Measurements from ENCODE around the gene SPOCK3. TPM values are rescaled to one million over a fixed set of nuclear protein-coding genes. Genes with fewer than 3 reads are reported as not detected.

SPOCK3 gene
- total RNA-seq, 1 experiment from 2014 or later: 0.24 TPM

DNA sequence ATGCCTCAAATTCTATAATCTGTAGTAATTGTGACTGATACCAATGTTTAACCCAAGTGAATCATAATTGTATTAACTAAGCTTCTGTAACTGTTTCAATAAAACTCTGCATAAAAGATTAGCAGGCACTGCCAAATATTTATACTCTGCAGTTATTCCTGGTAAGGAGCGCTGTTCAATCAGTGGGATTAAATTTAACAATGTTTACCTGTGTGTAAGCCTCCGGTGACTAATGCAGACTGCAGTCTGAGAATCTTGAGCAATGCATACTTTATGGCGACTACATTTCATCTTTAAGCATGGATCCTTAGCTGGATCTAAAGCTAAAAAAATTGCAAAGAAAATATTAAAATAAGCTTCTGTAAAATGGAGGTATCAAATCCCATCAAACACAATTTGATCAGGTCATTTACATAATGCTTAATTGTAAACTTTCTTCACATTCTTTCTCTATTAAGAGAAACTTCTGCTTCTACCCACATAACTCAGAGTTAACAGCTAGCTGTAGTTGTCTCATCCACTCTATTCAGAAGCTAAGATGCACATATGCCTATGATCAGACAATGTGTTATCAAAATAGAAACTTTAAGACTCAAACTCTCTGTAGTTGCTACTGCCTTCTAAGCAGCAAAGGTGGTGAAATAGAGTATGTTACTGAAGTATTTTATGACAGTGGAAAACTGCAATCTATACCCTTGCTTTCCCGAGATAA lies 234.0 kb downstream of the SPOCK3 start:
- no peak overlapping the region for H3K4me3 Mint-ChIP-seq
- ChIA-PET POLR2A (no interaction called here), CTCF (no interaction called here)
- no peaks in the 10 kb centered on the region for H3K9me3 Mint-ChIP-seq
- TF ChIP-seq ZNF121 (CRISPR knock-in tag; IDR thresholded peaks at IDR 0.05): no peak
- TF ChIP-seq, protein P1, sequence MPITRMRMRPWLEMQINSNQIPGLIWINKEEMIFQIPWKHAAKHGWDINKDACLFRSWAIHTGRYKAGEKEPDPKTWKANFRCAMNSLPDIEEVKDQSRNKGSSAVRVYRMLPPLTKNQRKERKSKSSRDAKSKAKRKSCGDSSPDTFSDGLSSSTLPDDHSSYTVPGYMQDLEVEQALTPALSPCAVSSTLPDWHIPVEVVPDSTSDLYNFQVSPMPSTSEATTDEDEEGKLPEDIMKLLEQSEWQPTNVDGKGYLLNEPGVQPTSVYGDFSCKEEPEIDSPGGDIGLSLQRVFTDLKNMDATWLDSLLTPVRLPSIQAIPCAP (CRISPR knock-in tag; IDR thresholded peaks at IDR 0.05): no peak
- TF ChIP-seq, protein P2, sequence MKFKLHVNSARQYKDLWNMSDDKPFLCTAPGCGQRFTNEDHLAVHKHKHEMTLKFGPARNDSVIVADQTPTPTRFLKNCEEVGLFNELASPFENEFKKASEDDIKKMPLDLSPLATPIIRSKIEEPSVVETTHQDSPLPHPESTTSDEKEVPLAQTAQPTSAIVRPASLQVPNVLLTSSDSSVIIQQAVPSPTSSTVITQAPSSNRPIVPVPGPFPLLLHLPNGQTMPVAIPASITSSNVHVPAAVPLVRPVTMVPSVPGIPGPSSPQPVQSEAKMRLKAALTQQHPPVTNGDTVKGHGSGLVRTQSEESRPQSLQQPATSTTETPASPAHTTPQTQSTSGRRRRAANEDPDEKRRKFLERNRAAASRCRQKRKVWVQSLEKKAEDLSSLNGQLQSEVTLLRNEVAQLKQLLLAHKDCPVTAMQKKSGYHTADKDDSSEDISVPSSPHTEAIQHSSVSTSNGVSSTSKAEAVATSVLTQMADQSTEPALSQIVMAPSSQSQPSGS (CRISPR knock-in tag; IDR thresholded peaks at IDR 0.05; ENCODE audit: borderline replicate concordance, low read depth): no peak
- TF ChIP-seq EMX1 (CRISPR knock-in tag; IDR thresholded peaks at IDR 0.05): no peak
- TF ChIP-seq SMAD4 (CRISPR knock-in tag; IDR thresholded peaks at IDR 0.05): no peak
- TF ChIP-seq TP53 (CRISPR knock-in tag; IDR thresholded peaks at IDR 0.05): no peak
- TF ChIP-seq, protein P3, sequence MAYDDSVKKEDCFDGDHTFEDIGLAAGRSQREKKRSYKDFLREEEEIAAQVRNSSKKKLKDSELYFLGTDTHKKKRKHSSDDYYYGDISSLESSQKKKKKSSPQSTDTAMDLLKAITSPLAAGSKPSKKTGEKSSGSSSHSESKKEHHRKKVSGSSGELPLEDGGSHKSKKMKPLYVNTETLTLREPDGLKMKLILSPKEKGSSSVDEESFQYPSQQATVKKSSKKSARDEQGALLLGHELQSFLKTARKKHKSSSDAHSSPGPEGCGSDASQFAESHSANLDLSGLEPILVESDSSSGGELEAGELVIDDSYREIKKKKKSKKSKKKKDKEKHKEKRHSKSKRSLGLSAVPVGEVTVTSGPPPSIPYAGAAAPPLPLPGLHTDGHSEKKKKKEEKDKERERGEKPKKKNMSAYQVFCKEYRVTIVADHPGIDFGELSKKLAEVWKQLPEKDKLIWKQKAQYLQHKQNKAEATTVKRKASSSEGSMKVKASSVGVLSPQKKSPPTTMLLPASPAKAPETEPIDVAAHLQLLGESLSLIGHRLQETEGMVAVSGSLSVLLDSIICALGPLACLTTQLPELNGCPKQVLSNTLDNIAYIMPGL (CRISPR knock-in tag; IDR thresholded peaks at IDR 0.05): no peak
- TF ChIP-seq, protein P4, sequence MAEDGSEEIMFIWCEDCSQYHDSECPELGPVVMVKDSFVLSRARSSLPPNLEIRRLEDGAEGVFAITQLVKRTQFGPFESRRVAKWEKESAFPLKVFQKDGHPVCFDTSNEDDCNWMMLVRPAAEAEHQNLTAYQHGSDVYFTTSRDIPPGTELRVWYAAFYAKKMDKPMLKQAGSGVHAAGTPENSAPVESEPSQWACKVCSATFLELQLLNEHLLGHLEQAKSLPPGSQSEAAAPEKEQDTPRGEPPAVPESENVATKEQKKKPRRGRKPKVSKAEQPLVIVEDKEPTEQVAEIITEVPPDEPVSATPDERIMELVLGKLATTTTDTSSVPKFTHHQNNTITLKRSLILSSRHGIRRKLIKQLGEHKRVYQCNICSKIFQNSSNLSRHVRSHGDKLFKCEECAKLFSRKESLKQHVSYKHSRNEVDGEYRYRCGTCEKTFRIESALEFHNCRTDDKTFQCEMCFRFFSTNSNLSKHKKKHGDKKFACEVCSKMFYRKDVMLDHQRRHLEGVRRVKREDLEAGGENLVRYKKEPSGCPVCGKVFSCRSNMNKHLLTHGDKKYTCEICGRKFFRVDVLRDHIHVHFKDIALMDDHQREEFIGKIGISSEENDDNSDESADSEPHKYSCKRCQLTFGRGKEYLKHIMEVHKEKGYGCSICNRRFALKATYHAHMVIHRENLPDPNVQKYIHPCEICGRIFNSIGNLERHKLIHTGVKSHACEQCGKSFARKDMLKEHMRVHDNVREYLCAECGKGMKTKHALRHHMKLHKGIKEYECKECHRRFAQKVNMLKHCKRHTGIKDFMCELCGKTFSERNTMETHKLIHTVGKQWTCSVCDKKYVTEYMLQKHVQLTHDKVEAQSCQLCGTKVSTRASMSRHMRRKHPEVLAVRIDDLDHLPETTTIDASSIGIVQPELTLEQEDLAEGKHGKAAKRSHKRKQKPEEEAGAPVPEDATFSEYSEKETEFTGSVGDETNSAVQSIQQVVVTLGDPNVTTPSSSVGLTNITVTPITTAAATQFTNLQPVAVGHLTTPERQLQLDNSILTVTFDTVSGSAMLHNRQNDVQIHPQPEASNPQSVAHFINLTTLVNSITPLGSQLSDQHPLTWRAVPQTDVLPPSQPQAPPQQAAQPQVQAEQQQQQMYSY (CRISPR knock-in tag; IDR thresholded peaks at IDR 0.05): no peak
- TF ChIP-seq, protein P5, sequence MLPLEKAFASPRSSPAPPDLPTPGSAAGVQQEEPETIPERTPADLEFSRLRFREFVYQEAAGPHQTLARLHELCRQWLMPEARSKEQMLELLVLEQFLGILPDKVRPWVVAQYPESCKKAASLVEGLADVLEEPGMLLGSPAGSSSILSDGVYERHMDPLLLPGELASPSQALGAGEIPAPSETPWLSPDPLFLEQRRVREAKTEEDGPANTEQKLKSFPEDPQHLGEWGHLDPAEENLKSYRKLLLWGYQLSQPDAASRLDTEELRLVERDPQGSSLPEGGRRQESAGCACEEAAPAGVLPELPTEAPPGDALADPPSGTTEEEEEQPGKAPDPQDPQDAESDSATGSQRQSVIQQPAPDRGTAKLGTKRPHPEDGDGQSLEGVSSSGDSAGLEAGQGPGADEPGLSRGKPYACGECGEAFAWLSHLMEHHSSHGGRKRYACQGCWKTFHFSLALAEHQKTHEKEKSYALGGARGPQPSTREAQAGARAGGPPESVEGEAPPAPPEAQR (CRISPR knock-in tag; IDR thresholded peaks at IDR 0.05): no peak
- TF ChIP-seq ZNF317 (CRISPR knock-in tag; IDR thresholded peaks at IDR 0.05; ENCODE audit: borderline replicate concordance, low read depth): no peak
- TF ChIP-seq MYBL2 (CRISPR knock-in tag; IDR thresholded peaks at IDR 0.05): no peak
- H3K4me1 Mint-ChIP-seq: no peaks in the 10 kb centered on the region
- H3K36me3 Mint-ChIP-seq: no peaks in the 10 kb centered on the region
- DNase-seq (ENCODE audit: low spot score) (no peak), ATAC-seq (no peak)
- no peak overlapping the region for H3K27ac Mint-ChIP-seq
- H3K27me3 Mint-ChIP-seq (ENCODE audit: low read depth): no peaks in the 10 kb centered on the region

DNA sequence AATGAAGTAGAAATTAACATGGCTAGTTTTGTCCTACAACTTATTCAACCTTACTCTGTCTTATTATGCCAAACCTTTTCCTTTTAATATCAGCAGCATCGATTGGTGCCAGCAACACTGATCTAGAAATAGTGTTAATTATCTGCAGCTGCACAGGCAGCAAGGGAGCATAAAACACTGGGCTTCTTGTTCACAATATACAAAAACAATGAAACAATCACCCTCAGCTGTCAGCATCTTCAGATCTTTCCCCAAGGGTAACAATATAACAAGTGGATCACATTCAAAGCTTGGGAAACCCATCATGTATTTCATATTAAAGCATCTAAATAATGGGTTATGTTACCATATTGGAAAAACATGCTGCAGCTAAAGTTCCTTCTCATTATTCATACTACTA lies 238.1 kb downstream of the SPOCK3 start:
- ChIA-PET POLR2A (no interaction called here), CTCF (no interaction called here)
- no peaks in the 10 kb centered on the region for H3K36me3 Mint-ChIP-seq
- H3K4me1 Mint-ChIP-seq: no peaks in the 10 kb centered on the region
- no peak for DNase-seq (ENCODE audit: low spot score)
- no peak overlapping the region for H3K4me3 Mint-ChIP-seq
- ATAC-seq: no peak
- no peak overlapping the region for H3K27ac Mint-ChIP-seq
- H3K9me3 Mint-ChIP-seq: no peaks in the 10 kb centered on the region
- H3K27me3 Mint-ChIP-seq (ENCODE audit: low read depth): no peaks in the 10 kb centered on the region
- TF ChIP-seq NR3C1 (CRISPR knock-in tag; conservative IDR thresholded peaks at IDR 0.05; ENCODE audit: low read depth): no peak
- TF ChIP-seq ZNF263 (CRISPR knock-in tag; IDR thresholded peaks at IDR 0.05; ENCODE audit: low read depth): no peak
- TF ChIP-seq NFE2L1 (CRISPR knock-in tag; IDR thresholded peaks at IDR 0.05): no peak
- TF ChIP-seq, protein P6, sequence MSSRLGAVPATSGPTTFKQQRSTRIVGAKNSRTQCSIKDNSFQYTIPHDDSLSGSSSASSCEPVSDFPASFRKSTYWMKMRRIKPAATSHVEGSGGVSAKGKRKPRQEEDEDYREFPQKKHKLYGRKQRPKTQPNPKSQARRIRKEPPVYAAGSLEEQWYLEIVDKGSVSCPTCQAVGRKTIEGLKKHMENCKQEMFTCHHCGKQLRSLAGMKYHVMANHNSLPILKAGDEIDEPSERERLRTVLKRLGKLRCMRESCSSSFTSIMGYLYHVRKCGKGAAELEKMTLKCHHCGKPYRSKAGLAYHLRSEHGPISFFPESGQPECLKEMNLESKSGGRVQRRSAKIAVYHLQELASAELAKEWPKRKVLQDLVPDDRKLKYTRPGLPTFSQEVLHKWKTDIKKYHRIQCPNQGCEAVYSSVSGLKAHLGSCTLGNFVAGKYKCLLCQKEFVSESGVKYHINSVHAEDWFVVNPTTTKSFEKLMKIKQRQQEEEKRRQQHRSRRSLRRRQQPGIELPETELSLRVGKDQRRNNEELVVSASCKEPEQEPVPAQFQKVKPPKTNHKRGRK (CRISPR knock-in tag; IDR thresholded peaks at IDR 0.05; ENCODE audit: borderline replicate concordance): no peak
- TF ChIP-seq, protein P7, sequence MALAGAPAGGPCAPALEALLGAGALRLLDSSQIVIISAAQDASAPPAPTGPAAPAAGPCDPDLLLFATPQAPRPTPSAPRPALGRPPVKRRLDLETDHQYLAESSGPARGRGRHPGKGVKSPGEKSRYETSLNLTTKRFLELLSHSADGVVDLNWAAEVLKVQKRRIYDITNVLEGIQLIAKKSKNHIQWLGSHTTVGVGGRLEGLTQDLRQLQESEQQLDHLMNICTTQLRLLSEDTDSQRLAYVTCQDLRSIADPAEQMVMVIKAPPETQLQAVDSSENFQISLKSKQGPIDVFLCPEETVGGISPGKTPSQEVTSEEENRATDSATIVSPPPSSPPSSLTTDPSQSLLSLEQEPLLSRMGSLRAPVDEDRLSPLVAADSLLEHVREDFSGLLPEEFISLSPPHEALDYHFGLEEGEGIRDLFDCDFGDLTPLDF (CRISPR knock-in tag; IDR thresholded peaks at IDR 0.05): no peak
- TF ChIP-seq MYBL2 (CRISPR knock-in tag; IDR thresholded peaks at IDR 0.05): no peak
- no peak for TF ChIP-seq HMGA2 (CRISPR knock-in tag; IDR thresholded peaks at IDR 0.05)
- TF ChIP-seq, protein P8, sequence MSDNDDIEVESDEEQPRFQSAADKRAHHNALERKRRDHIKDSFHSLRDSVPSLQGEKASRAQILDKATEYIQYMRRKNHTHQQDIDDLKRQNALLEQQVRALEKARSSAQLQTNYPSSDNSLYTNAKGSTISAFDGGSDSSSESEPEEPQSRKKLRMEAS (CRISPR knock-in tag; IDR thresholded peaks at IDR 0.05): no peak
- no peak for TF ChIP-seq ZNF317 (CRISPR knock-in tag; IDR thresholded peaks at IDR 0.05; ENCODE audit: borderline replicate concordance, low read depth)
- TF ChIP-seq, protein P9, sequence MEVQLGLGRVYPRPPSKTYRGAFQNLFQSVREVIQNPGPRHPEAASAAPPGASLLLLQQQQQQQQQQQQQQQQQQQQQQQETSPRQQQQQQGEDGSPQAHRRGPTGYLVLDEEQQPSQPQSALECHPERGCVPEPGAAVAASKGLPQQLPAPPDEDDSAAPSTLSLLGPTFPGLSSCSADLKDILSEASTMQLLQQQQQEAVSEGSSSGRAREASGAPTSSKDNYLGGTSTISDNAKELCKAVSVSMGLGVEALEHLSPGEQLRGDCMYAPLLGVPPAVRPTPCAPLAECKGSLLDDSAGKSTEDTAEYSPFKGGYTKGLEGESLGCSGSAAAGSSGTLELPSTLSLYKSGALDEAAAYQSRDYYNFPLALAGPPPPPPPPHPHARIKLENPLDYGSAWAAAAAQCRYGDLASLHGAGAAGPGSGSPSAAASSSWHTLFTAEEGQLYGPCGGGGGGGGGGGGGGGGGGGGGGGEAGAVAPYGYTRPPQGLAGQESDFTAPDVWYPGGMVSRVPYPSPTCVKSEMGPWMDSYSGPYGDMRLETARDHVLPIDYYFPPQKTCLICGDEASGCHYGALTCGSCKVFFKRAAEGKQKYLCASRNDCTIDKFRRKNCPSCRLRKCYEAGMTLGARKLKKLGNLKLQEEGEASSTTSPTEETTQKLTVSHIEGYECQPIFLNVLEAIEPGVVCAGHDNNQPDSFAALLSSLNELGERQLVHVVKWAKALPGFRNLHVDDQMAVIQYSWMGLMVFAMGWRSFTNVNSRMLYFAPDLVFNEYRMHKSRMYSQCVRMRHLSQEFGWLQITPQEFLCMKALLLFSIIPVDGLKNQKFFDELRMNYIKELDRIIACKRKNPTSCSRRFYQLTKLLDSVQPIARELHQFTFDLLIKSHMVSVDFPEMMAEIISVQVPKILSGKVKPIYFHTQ (CRISPR knock-in tag; IDR thresholded peaks at IDR 0.05): no peak

All from WTC11 (cell line).